Cerebellar nuclear complex (tissue), 1 donor: ENCODE results near the gene TCP11.

Source experiments
- DNase-seq, 2 experiments: peaks; one replicate each; lab custom pipeline; 2025; lab: John Stamatoyannopoulos, UW

TCP11 gene

DNA sequence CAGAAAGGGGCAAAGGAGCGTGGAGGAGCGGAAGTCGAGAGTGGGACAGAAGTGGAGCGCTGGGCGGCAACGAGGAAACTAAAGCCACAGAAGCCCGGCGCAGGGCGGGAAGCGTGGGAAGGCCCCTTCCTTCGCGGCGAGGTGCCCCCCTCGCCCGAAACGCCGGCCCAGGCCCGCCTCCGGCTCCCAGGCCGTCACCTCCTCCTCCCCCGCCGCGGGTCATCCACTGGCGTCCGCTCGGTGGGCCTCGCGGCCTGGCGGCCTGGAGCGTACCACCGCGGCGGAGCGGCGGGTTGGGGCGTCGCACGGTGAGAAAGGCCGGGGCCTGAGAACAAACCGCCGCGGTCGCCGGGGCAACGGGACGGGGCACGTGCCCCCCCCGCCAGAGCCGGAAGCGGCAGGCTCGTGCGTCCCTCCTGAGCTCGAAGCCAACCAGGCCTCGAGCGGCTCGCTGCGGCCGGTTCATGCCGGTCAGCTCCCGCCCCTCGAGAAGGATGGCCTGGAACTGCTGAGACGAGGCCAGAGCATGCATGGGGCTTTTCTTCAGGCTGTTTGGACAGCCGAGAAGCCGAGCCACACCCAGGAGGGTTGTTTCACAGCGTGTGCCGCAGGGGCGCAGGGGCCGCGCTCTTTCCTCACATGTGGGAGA is at the start of gene TCP11:
Gene TCP11 (minus strand): TSS at position 333 of the 649 bp plus-strand sequence. CDS start 469 bp downstream, outside the sequence.
- DNase-seq = no peak

DNA sequence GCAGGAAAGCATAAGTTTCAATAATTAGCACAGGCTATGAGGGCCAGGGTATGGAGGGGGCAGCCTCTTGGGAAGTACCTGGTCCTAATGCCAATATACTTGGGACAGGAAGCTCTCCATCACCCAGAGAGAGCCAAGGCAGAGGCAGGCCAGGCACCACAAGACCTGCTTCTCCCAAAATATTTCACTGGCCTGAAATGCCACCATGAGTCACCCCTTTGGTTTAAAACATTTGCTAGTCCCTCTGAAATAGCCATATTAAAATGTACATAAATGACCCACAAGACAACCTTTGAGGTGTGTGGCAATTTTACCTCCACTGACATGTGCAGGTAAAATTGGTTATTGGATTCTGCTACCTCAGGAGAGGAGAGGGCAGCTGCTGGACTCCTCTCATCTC is 49.2 kb upstream of the TCP11 start:
- DNase-seq = no peak

- no peak for DNase-seq
Measured at GRCh38 chr6:35188886-35189285, 47.7 kb upstream of the TCP11 start.

- DNase-seq = no peak
Measured at GRCh38 chr6:35186571-35186970, 45.4 kb upstream of the TCP11 start.

DNA sequence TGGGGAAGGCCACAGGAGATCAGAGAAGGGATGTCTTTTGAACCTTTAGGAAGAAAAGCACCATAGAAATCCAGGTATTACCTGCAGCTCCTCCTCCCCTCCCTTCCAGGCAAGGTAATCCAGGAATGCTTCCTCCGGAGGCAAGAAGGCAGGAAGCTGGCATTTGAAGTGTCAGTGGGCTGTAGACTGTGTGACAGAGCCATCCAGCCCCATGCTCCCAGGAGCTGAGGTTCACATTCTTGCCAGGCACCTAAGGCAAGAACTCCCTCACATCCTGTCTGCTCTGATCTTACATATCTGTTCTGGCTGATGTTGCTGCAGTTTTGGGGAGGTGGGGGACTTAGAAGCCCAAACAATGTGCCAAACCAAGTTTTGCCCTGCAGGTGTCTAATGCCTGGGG is 44.8 kb upstream of the TCP11 start:
- no peak for DNase-seq

DNA sequence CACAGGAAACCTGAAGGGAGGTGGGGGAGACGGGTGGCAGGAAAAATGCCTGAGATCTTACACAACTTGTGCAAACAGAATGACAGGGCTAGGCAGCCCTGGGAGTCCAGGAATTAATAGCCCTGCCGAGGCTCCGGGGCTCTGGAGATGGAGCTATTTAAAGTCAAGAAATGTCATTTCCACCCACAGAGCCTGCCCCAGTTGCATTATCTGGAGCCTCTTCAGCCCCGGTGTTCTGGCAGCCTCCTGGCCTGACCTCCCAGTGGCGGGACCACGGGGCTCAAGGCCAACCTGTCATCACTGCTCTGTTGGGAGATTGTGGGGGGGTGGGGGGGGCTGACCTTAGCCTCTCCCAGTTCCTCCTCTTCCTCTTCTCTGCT is 44.2 kb upstream of the TCP11 start:
- DNase-seq = no peak

- DNase-seq = no peak
Measured at GRCh38 chr6:35184580-35185301, 43.6 kb upstream of the TCP11 start.

- no peak for DNase-seq
Measured at GRCh38 chr6:35183935-35184334, 42.8 kb upstream of the TCP11 start.

GRCh38 chr6:35183281-35183680 is 42.1 kb upstream of the TCP11 start:
- DNase-seq = no peak

- DNase-seq = no peak
Measured at GRCh38 chr6:35181933-35182612, 40.9 kb upstream of the TCP11 start.

DNA sequence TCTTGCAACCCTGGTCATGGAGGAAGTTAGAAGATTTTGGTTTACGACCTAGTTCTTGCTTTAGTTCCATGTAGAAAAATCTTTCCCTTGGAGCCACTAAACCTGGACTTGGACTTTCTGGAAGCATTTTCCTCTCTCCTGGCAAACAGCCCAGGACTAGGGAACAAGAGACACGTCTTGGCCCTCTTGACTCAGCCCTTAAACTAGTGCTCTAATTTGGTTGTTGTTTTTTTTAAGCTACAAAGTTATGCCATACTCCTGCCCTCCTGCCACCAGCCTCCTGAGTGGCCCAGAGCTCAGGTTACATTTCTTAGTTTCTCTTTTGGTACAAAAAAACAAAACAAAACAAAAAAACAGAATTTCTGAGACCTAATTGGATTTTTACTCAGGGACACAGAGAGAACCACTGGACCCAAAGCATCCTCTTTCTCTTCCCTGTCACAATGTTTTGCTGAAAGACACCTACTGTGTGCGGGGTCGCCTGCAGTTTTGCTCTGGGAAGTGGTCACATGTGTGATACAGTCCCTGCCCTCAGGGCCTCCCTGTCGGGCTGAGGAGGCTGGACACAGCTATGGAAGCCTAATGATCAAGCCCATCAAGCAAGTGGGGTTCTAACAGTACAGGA is 40.3 kb upstream of the TCP11 start:
- no peak for DNase-seq

- no peak for DNase-seq
Measured at GRCh38 chr6:35179901-35180535, 38.9 kb upstream of the TCP11 start.

- DNase-seq = no peak
Measured at GRCh38 chr6:35178932-35179832, 38.0 kb upstream of the TCP11 start.

DNA sequence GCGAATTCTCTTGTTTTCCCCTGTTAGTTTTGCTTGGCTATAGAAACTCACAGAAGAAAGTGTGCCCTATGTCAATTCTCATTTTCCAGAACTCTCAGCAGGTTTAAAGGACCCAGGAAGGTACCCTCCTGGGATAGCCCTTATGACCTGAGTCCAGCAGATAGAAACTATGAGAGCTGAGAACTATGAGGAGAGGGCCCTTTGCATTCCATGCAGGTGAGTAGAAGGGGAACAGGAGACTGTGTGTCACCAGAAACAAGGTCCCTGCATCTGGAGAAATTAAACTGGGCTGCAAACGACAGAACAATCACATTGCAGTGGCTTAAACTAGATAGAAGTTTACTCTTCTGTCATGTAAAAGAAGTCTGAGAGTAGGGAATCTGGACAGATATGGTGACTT is 36.9 kb upstream of the TCP11 start:
- DNase-seq = no peak

- DNase-seq = no peak
Measured at GRCh38 chr6:35177596-35177995, 36.5 kb upstream of the TCP11 start.

DNA sequence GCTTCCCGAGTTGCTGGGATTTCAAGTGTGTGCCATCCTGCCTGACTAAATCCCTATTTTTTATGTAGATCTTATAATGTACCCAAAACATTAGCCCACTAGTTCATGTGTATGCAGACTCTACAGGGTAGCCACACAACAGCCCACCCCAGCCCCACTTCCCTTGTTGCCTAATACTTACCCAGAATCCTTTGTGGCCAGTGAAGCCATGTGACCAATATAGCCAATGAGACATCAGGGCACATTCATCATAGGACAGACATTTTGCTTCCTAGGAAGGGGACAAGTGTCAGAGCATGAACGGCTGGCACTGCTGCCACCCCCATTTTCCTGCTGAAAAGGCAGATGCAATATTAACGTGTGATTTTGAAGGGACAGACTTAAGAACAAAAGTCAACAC is 36.0 kb upstream of the TCP11 start:
- no peak for DNase-seq

GRCh38 chr6:35176301-35177024 is 35.3 kb upstream of the TCP11 start:
- DNase-seq = no peak

DNA sequence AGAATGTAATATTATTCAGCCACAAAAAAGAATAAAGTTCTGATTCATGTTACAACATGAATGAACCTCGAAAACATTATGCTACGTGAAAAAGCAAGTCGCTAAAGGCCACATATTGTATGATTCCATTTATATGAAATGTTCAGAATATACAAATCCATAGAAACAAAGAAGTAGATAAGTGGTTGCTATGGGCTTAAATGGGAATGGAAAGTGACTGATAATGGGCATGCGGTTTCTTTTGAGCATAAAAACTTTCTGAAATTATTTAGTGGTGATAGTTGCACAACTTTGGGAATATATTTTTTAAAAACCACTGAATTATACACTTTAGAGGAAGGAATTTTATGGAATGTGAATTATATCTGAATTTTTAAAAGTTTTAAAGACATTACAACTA is 33.4 kb upstream of the TCP11 start:
- DNase-seq = no peak

GRCh38 chr6:35174088-35174434 is 32.9 kb upstream of the TCP11 start:
- no peak for DNase-seq

DNA sequence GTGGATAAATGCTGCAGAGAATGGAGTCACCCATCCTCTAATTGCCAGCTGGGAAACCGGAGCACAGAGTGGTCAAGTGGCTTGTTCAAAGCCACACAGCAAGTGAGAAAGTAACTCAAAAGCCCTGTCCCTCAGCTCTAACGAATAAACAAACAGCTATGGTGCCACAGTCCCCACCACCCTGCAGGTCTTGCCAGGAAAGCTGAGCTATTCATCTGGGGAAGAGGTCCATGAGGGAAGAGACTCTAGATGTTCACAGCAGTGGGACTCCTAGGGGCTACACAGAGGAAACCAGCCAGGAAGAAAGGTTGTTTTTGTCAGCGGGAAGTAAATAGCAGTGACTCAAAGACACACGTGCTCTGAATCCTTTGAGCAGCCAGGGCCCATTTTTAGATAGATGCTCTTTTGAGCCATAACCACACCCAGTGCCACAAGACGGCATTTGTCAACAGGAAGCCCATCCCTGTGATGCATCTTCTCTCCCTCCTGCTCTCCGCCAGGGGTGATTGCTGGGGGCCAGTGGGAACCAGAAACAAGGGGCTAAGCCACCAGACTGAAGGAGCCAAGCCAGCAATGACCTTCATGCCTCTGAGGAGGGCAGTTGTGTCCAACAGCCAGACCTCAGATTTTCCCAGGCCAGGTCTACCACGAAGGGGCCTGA is 32.4 kb upstream of the TCP11 start:
- DNase-seq = no peak
